Breast epithelium (tissue), 3 donors: ENCODE results near the gene SRA1.

Source experiments
- CTCF ChIP-seq, 3 donors: fragments of 450-650 bp; IDR thresholded peaks; one replicate each; pipeline ENCODE4 v1.5.1; 2016 to 2017; ENCODE audit warnings: antibody characterized with exemption in 3 of 3, mild to moderate bottlenecking in 3 of 3, moderate library complexity in 3 of 3
- POLR2A ChIP-seq: fragments of 450-650 bp; IDR thresholded peaks from one replicate; pipeline ENCODE4 v1.6.1; 2016; ENCODE audit warnings: antibody characterized with exemption, mild to moderate bottlenecking, moderate library complexity
- POLR2AphosphoS5 ChIP-seq, 3 donors: sonication (generic); formaldehyde crosslinking; IDR thresholded peaks; one replicate each; pipeline ENCODE4 v1.6.1; 2017; ENCODE audit warnings: antibody characterized with exemption in 3 of 3

- no peak for TF ChIP-seq POLR2A
- no peak for TF ChIP-seq CTCF (IDR thresholded peaks at IDR 0.05)
- TF ChIP-seq POLR2AphosphoS5 (IDR thresholded peaks at IDR 0.05): no peak
Observed at GRCh38 chr5:140591747-140592372, 34.6 kb upstream of the SRA1 start.
